CD4-positive, alpha-beta T cell treated with Interleukin-12 subunit alpha and Interleukin-12 subunit beta, for 1 hour (primary cell): Measurements from ENCODE around the gene SLC36A2.
"Not testable (repeated sequence)": the region's sequence is repeated elsewhere in the genome, so short reads cannot be mapped to it uniquely, and the experiment has no call there.

Source experiments
- DNase-seq: peaks from one replicate; pipeline ENCODE4 v3.0.0-alpha.2; 2020

SLC36A2 gene

GRCh38 chr5:151347369-151347768 lies at the start of gene SLC36A2:
TSS of gene SLC36A2 (minus strand) at chr5:151347559. CDS start at chr5:151347460, 99 bp downstream.
- DNase-seq: no peak

GRCh38 chr5:151388960-151389359 lies 41.6 kb upstream of the SLC36A2 start:
- DNase-seq: no peak

GRCh38 chr5:151384106-151384505 lies 36.7 kb upstream of the SLC36A2 start:
- no peak for DNase-seq

GRCh38 chr5:151383011-151383410 lies 35.7 kb upstream of the SLC36A2 start:
- no peak for DNase-seq

- DNase-seq: no peak
These were observed 35.2 kb upstream of the SLC36A2 start for GRCh38 chr5:151382576-151382975.

GRCh38 chr5:151381899-151382298 lies 34.5 kb upstream of the SLC36A2 start:
- no peak for DNase-seq

- DNase-seq: no peak
These were observed 31.3 kb upstream of the SLC36A2 start for GRCh38 chr5:151378616-151379015.

- DNase-seq: no peak
These were observed 27.2 kb upstream of the SLC36A2 start for GRCh38 chr5:151374539-151374938.

GRCh38 chr5:151367038-151367437 lies 19.7 kb upstream of the SLC36A2 start:
- DNase-seq: not testable (repeated sequence)

- DNase-seq: no peak
These were observed 16.3 kb upstream of the SLC36A2 start for GRCh38 chr5:151363673-151364072.

- DNase-seq: no peak
These were observed 15.6 kb upstream of the SLC36A2 start for GRCh38 chr5:151362970-151363369.

GRCh38 chr5:151359391-151359790 lies 12.0 kb upstream of the SLC36A2 start:
- DNase-seq: no peak

- DNase-seq: no peak
These were observed 10.4 kb upstream of the SLC36A2 start for GRCh38 chr5:151357792-151358191.

- no peak for DNase-seq
These were observed 9.7 kb upstream of the SLC36A2 start for GRCh38 chr5:151357097-151357496.

- DNase-seq: no peak
These were observed 4.3 kb upstream of the SLC36A2 start for GRCh38 chr5:151351671-151352070.

- DNase-seq: no peak
These were observed 1.4 kb upstream of the SLC36A2 start for GRCh38 chr5:151348789-151349188.

GRCh38 chr5:151345808-151346478 lies 1.4 kb downstream of the SLC36A2 start:
- no peak for DNase-seq

GRCh38 chr5:151345187-151345807 lies 2.1 kb downstream of the SLC36A2 start:
- no peak for DNase-seq

GRCh38 chr5:151344088-151344487 lies 3.3 kb downstream of the SLC36A2 start:
- DNase-seq: no peak

- no peak for DNase-seq
These were observed 7.4 kb downstream of the SLC36A2 start for GRCh38 chr5:151340004-151340403.

- no peak for DNase-seq
These were observed 8.6 kb downstream of the SLC36A2 start for GRCh38 chr5:151338734-151339133.

- no peak for DNase-seq
These were observed 14.5 kb downstream of the SLC36A2 start for GRCh38 chr5:151332857-151333256.

GRCh38 chr5:151328734-151329133 lies 18.6 kb downstream of the SLC36A2 start:
- no peak for DNase-seq

- DNase-seq: no peak
These were observed 19.8 kb downstream of the SLC36A2 start for GRCh38 chr5:151327585-151327984.

GRCh38 chr5:151326266-151326665 lies 21.1 kb downstream of the SLC36A2 start:
- DNase-seq: no peak
